ENCODE data around the gene SURF2. TPM values are rescaled to one million over a fixed set of nuclear protein-coding genes. Genes with fewer than 3 reads are reported as not detected.

The SURF2 gene
- total and polyA plus RNA-seq, 9 of the 15 experiments (the other 6 are each of a cell fraction or from before 2014, with no cell fraction given): 5.5 to 82.5 (median 21.3) TPM

GRCh38 chr9:133372144-133372543 is 15.8 kb downstream of the SURF2 start (continued):
- TF ChIP-seq HES1 (IDR thresholded peaks at IDR 0.05; ENCODE audit: low read depth): no peak
- TF ChIP-seq MTA3 (IDR thresholded peaks at IDR 0.05; ENCODE audit: borderline replicate concordance): no peak
- no peak for TF ChIP-seq FOXP4 (CRISPR knock-in tag; IDR thresholded peaks at IDR 0.05; ENCODE audit: borderline replicate concordance)
- no peak for TF ChIP-seq ZNF699 (CRISPR knock-in tag; IDR thresholded peaks at IDR 0.05; ENCODE audit: insufficient replicate concordance)
- no peak for TF ChIP-seq CBFB (CRISPR knock-in tag; IDR thresholded peaks at IDR 0.05)
- TF ChIP-seq HNRNPUL1 (IDR thresholded peaks at IDR 0.05; ENCODE audit: low read length): no peak
- no peak for TF ChIP-seq ZNF668 (CRISPR knock-in tag; IDR thresholded peaks at IDR 0.05)
- TF ChIP-seq HOXB6 (CRISPR knock-in tag; IDR thresholded peaks at IDR 0.05; ENCODE audit: borderline replicate concordance): no peak

GRCh38 chr9:133374612-133375115 is 18.3 kb downstream of the SURF2 start:
- H3K9me3 ChIP-seq (replicated peaks; ENCODE audit: control insufficient read depth, insufficient read depth, low read depth, low read length): no peaks in the 10 kb centered on the region
- H4K20me1 ChIP-seq (replicated peaks; ENCODE audit: control insufficient read depth, insufficient read depth, low read length): peaks cover 41% of the 10 kb centered on the region
- peaks cover 70% of the 10 kb centered on the region for H3K79me2 ChIP-seq (ENCODE audit: control insufficient read depth, insufficient read depth, low read length)
- peak overlapping the region; percentile 97 for H3K9ac ChIP-seq (ENCODE audit: insufficient read depth in 1 of 2, low read depth in 2 of 2, low read length in 2 of 2)
- H3K4me2 ChIP-seq (ENCODE audit: insufficient read depth, low read length): peak overlapping the region; percentile 88
- FAIRE-seq: peak; percentile 69
- DNase-seq (ENCODE audit: extremely low read depth in 1 of 4, low spot score in 3 of 4): peak in 1 of 4 experiments; percentile 46
- peaks cover 45% of the 10 kb centered on the region for H3K36me3 ChIP-seq (ENCODE audit: control insufficient read depth, insufficient read depth, low read length)
- ATAC-seq: no peak
- peak overlapping the region; percentile 87 for H3K4me3 ChIP-seq
- 0% methylated on average over 12 of the region's 12 CpGs for WGBS (ENCODE audit: insufficient coverage, low coverage, missing lambda C conversion rate)
- intact Hi-C loops (cut with micrococcal nuclease) (no loop called here), in situ Hi-C loops (cut with MboI) (no loop called here)
- H3K27me3 ChIP-seq (ENCODE audit: control insufficient read depth in 2 of 2, insufficient read depth in 2 of 2, low read length in 2 of 2): no peaks in the 10 kb centered on the region
- H3K27ac ChIP-seq (ENCODE audit: extremely low read depth, low read depth, low read length): peak overlapping the region; percentile 97
- ChIA-PET POLR2A (interaction anchor here (0.5 to 8.5 kb wide), 9 partner anchors 10 to 627 kb away, joined by 3 to 109 read pairs (median 5); partner anchors contain the start of genes MED22, RPL7A, SURF1 and SURF2), CTCF (ENCODE audit: low intra/inter-chr PET ratio) (no interaction called here)
- H3K9me1 ChIP-seq (ENCODE audit: control insufficient read depth, insufficient read depth, low read length): peaks cover 23% of the 10 kb centered on the region
- BruUV-seq (replicated peaks): TSS peak; percentile 44
- H2AFZ ChIP-seq (ENCODE audit: low read depth, low read length): no peak overlapping the region
- H3K4me1 ChIP-seq (replicated peaks in 1 of 2; ENCODE audit: control insufficient read depth in 2 of 2, insufficient read depth in 2 of 2, low read length in 2 of 2): peaks cover 43 to 51% of the 10 kb centered on the region in 2 experiments; a peak in 4 of 5 replicates
- no peak for TF ChIP-seq GTF2E2 (tag; IDR thresholded peaks at IDR 0.05)
- no peak for TF ChIP-seq HMG20B (CRISPR knock-in tag; IDR thresholded peaks at IDR 0.05)
- no peak for TF ChIP-seq ZNF212 (CRISPR knock-in tag; IDR thresholded peaks at IDR 0.05)
- TF ChIP-seq ZNF644 (tag; IDR thresholded peaks at IDR 0.05; ENCODE audit: low read depth): no peak
- TF ChIP-seq ZNF384 (IDR thresholded peaks at IDR 0.05; ENCODE audit: low read depth, low read length): peak; percentile 69
- no peak for TF ChIP-seq ZMIZ1 (IDR thresholded peaks at IDR 0.05; ENCODE audit: low read depth in 2 of 2, low read length in 2 of 2)
- TF ChIP-seq FOXJ2 (tag; IDR thresholded peaks at IDR 0.05): no peak
